Gastrocnemius medialis (tissue), 4 donors: ENCODE measurements around the gene LYPD6B.

Experiments used
- CTCF ChIP-seq, 5 experiments: fragments of 450-650 bp in 3 of 5; fragments of 200-600 bp in 2 of 5; sonication (generic) in 2 of 5; IDR thresholded peaks in 4 of 5; conservative IDR thresholded peaks in 1 of 5; 1 replicate in 4 of 5; 2 replicates in 1 of 5; pipeline ENCODE4 v1.5.1; 2016 to 2019; ENCODE audit warnings: antibody characterized with exemption in 5 of 5, mild to moderate bottlenecking in 3 of 5, moderate library complexity in 3 of 5
- POLR2A ChIP-seq, 2 donors: fragments of 450-650 bp; IDR thresholded peaks; one replicate each; pipeline ENCODE4 v1.6.1; 2017; ENCODE audit warnings: antibody characterized with exemption in 2 of 2, mild to moderate bottlenecking in 2 of 2, moderate library complexity in 2 of 2

- no peak for TF ChIP-seq CTCF (IDR thresholded peaks at IDR 0.05 in 4 of 5, conservative IDR thresholded peaks at IDR 0.05 in 1 of 5)
- no peak for TF ChIP-seq POLR2A (IDR thresholded peaks at IDR 0.05)
Observed at GRCh38 chr2:149145314-149146295, 107.1 kb downstream of the LYPD6B start.
